Measurements from ENCODE around the gene ADD2. TPM values are rescaled to one million over a fixed set of nuclear protein-coding genes. Genes with fewer than 3 reads are reported as not detected.

ADD2 gene
- total RNA-seq, 8 experiments from 2014 or later, result 0.49 to 66.9 (median 44.5) TPM

DNA sequence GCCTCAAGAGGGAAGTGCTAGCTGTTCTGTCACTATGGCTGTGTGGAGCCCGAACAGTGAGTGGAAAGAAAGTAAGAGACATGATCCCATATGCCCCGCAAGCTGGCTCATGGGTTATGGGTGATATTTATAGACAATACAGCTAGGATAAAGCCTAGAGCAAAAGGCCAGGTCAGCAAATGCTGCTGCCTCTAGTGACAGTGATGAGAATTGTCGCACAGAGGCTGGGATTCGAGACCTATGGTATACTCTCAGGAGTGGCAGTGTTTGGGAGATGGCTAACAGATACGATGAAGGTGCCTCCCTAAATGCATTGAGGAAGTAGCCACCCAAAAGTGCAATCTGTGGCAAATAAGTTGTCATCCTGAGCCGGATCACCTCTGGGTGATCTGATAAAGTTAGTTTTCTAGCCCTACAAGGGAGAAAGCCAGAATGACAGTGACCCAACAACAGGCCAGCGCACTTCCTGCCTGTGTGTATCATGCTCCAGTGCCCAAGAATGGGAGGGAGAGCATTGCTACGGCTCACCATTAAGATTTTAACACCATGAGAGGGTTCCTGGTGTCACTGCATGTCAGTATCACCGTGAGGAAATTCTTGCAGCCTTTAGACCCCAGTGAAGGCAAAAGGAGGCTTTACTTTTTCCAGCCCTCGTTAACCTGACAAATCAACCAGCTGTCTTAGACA is 122.1 kb downstream of the ADD2 start:
- H3K4me3 ChIP-seq, result no peak overlapping the region
- 40 to 100% (median 57%) methylated on average over 1 to 9 of the region's 10 CpGs; no CpG with 5 or more reads in 2 of the 10 experiments for WGBS, 10 experiments
- ATAC-seq (replicated peaks in 6 of 8), result peak in 4 of 8 experiments; percentile 19 to 53 (median 40)
- peaks cover 0 to 2% of the 10 kb centered on the region in 2 donors for H3K4me1 ChIP-seq (replicated peaks in 1 of 2)
- no peak overlapping the region for H3K27ac ChIP-seq
- in situ Hi-C loops (cut with MboI; ENCODE audit: low pct_unique_long_range_greater_than_20kb in 2 of 9, low sequenced_read_pairs in 9 of 9, unreplicated experiment in 9 of 9), result loop anchor here in 7 of 9 experiments (10.0 to 25.0 kb wide), 3 partner anchors 309 to 341 kb away; partner anchors contain the start of gene FAM136A (in 4 of the 7)

DNA sequence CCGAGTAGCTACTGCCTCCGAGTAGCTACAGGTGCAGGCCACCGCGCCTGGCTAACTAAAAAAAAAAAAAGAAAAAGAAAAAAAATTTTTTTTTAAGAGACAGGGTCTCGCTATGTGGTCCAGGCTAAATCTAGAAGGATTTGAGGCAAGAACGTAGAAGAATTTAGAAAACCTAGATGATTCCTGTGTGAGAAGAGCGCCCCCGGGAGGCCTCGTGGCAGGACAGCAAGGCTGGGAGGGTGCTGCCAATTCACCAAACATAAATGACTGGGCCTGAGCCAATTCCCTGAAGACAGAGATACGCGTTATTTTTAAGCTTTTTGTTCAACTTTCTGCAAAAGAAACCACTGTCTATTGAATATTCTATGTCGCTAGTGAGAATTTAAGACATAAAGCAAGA is 124.3 kb downstream of the ADD2 start:
- Histone ChIP-seq H3K4me1 (replicated peaks in 1 of 2) (peaks cover 0 to 2% of the 10 kb centered on the region in 2 donors), H3K27ac (no peak overlapping the region), H3K4me3 (no peak overlapping the region)
- in situ Hi-C loops (cut with MboI; ENCODE audit: low pct_unique_long_range_greater_than_20kb in 2 of 9, low sequenced_read_pairs in 9 of 9, unreplicated experiment in 9 of 9), result loop anchor here in 7 of 9 experiments (10.0 to 25.0 kb wide), 3 partner anchors 306 to 339 kb away; partner anchors contain the start of gene FAM136A (in 4 of the 7)
- WGBS, 10 experiments, result 38 to 91% (median 69%) methylated on average over 4 to 12 of the region's 12 CpGs; no CpG with 5 or more reads in 1 of the 10 experiments
- ATAC-seq (replicated peaks in 6 of 8), result peak in 2 of 8 experiments; percentile 43 to 46

DNA sequence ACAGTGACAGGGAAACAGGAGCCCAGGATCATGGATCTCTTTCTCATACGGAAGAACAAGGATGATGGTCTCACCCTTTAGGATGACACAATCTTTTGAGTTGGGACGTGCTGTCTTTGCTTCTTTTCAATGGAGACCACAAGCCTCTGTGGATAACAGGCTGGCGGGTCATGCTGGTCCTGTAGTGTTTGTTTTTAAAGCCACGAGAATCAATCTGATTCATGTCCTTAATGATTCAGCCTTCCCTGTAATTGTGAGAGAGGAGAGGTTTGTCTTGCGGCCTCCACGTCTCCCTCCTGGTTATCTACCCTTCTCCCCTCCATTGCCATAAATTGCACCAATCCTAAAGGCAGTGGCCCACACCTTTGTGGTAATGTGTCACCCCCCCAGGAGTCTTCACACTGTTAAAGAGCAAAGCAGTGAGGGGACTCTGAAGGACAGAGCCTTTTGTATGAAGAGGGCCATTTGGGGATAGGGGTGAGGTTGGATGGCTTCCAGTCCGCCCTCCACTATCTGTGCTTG is 126.7 kb downstream of the ADD2 start:
- ATAC-seq (replicated peaks in 6 of 8), result no peak
- in situ Hi-C loops (cut with MboI; ENCODE audit: low pct_unique_long_range_greater_than_20kb in 2 of 9, low sequenced_read_pairs in 9 of 9, unreplicated experiment in 9 of 9), result loop anchor here in 7 of 9 experiments (10.0 to 25.0 kb wide), 3 partner anchors 304 to 337 kb away; partner anchors contain the start of gene FAM136A (in 4 of the 7)
- WGBS, 10 experiments, result 0 to 74% (median 56%) methylated on average over 1 to 6 of the region's 7 CpGs; no CpG with 5 or more reads in 4 of the 10 experiments
- Histone ChIP-seq H3K4me3 (no peak overlapping the region), H3K4me1 (replicated peaks in 1 of 2) (no peaks in the 10 kb centered on the region), H3K27ac (no peak overlapping the region)

DNA sequence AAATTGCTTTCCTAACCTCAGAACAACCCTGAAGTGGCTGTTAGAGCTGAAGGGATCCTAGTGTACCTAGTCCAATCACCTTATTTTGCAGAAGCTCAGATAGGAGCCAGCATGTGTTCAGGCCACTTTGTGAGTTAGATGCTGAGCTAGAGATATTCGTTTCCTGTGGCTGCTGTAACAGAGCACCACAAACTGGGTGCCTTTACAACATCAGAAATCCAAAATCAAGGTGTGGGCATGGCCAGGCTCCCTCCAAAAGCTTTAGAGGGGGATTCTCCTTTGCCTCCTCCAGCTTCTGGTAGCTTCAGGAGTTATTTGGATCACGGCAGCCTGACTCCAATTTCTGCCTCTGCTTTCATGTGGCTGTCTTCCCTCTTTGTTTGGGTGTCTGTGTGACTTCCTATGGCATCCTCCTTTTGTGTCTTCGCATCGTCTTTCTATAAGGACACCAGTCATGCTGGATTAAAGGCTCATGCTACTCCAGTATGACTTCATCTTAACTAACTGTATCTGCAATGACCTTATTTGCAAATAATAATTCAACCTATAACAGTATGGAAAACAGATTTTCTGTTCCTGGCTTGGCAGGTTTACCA is 128.1 kb downstream of the ADD2 start:
- in situ Hi-C loops (cut with MboI; ENCODE audit: low pct_unique_long_range_greater_than_20kb in 2 of 9, low sequenced_read_pairs in 9 of 9, unreplicated experiment in 9 of 9), result loop anchor here in 7 of 9 experiments (10.0 to 25.0 kb wide), 3 partner anchors 303 to 335 kb away; partner anchors contain the start of gene FAM136A (in 4 of the 7)
- Histone ChIP-seq H3K4me3 (no peak overlapping the region), H3K4me1 (replicated peaks in 1 of 2) (no peaks in the 10 kb centered on the region), H3K27ac (no peak overlapping the region)
- no peak for ATAC-seq (replicated peaks in 6 of 8)
- WGBS, 10 experiments, result 33 to 100% (median 79%) methylated on average over 1 to 4 of the region's 4 CpGs; no CpG with 5 or more reads in 1 of the 10 experiments

DNA sequence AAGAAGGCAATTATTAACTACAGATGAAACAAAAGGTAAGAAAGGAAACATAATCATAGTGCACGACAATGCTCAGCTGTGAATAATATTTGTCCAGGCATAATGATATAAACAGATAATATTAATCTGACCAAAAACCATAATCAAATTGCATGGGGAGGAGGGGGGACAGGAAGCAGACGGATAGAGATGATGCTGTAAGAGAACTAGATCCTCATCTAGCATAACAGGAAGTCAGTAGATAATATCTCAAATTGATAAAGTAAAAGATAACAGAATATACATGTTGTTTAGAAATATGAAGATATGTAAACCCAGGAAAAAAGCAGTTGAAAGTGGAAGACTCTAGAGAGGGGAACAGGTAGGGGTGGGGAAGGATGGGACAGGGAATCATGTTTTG is 129.4 kb downstream of the ADD2 start:
- no peak overlapping the region for H3K27ac ChIP-seq
- H3K4me3 ChIP-seq, result no peak overlapping the region
- no peaks in the 10 kb centered on the region for H3K4me1 ChIP-seq (replicated peaks in 1 of 2)
- WGBS, 10 experiments, result 17 to 94% (median 79%) methylated on average over 1 to 2 of the region's 2 CpGs
- no peak for ATAC-seq (replicated peaks in 6 of 8)
- in situ Hi-C loops (cut with MboI; ENCODE audit: low pct_unique_long_range_greater_than_20kb in 2 of 9, low sequenced_read_pairs in 9 of 9, unreplicated experiment in 9 of 9), result loop anchor here in 6 of 9 experiments (25.0 kb wide), 2 partner anchors 301 to 326 kb away; partner anchors contain the start of gene FAM136A (in 3 of the 6)

GRCh38 chr2:70633508-70633907 is 134.5 kb downstream of the ADD2 start:
- in situ Hi-C loops (cut with MboI; ENCODE audit: low pct_unique_long_range_greater_than_20kb in 2 of 9, low sequenced_read_pairs in 9 of 9, unreplicated experiment in 9 of 9), result loop anchor here in 6 of 9 experiments (25.0 kb wide), 2 partner anchors 296 to 321 kb away; partner anchors contain the start of gene FAM136A (in 3 of the 6)
- Histone ChIP-seq H3K4me1 (replicated peaks in 1 of 2) (no peaks in the 10 kb centered on the region), H3K4me3 (no peak overlapping the region), H3K27ac (no peak overlapping the region)
- ATAC-seq (replicated peaks in 6 of 8), result no peak
- WGBS, 10 experiments, result 0 to 80% (median 50%) methylated on average over 1 of the region's 1 CpG; no CpG with 5 or more reads in 2 of the 10 experiments

DNA sequence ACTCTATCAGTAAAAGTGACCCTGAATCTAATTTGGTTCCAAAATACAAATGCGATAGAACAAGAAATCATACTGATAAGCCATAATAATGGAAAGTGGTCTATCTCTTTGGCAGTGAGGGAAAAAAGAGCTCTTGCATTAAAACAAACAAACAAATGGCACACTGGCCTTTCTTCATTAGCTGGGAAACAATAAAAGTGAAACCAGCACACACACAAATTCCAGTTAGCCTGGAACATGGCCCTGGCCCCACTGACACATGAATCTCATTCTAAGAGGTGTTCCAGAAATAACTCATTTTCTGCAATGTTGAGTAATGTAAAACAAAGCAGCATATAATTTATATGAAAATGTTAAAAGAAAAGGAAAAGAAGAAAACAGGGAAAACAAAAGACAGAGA is 135.0 kb downstream of the ADD2 start:
- Histone ChIP-seq H3K4me3 (no peak overlapping the region), H3K4me1 (replicated peaks in 1 of 2) (no peaks in the 10 kb centered on the region), H3K27ac (no peak overlapping the region)
- WGBS, 10 experiments, result 80 to 100% (median 100%) methylated on average over 1 of the region's 1 CpG; no CpG with 5 or more reads in 3 of the 10 experiments
- in situ Hi-C loops (cut with MboI; ENCODE audit: low pct_unique_long_range_greater_than_20kb in 2 of 9, low sequenced_read_pairs in 9 of 9, unreplicated experiment in 9 of 9), result loop anchor here in 6 of 9 experiments (25.0 kb wide), 2 partner anchors 296 to 321 kb away; partner anchors contain the start of gene FAM136A (in 3 of the 6)
- ATAC-seq (replicated peaks in 6 of 8), result no peak

DNA sequence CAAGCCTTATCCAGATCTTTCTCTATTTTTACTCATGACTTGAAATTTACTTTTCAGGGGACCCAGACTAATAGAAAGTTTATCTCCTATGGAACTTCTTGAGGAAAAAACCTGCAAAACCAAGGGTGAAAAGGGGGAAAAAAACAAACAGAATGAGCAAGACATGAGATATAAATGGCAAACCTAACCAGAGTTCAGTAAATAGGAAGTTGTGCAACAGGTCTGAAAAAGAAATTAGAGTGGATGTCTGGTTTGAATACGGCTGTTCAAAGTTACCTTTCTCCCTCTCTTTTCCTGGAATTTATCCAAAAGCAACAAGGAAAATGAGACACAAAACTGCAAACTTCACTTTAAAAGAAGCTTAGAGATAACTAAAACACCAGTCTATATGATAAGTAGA is 135.6 kb downstream of the ADD2 start:
- no peak overlapping the region for H3K27ac ChIP-seq
- in situ Hi-C loops (cut with MboI; ENCODE audit: low pct_unique_long_range_greater_than_20kb in 2 of 9, low sequenced_read_pairs in 9 of 9, unreplicated experiment in 9 of 9), result loop anchor here in 6 of 9 experiments (25.0 kb wide), 2 partner anchors 295 to 320 kb away; partner anchors contain the start of gene FAM136A (in 3 of the 6)
- ATAC-seq (replicated peaks in 6 of 8), result no peak
- H3K4me1 ChIP-seq (replicated peaks in 1 of 2), result no peaks in the 10 kb centered on the region
- 40 to 100% (median 83%) methylated on average over 1 of the region's 1 CpG; no CpG with 5 or more reads in 1 of the 10 experiments for WGBS, 10 experiments
- no peak overlapping the region for H3K4me3 ChIP-seq

DNA sequence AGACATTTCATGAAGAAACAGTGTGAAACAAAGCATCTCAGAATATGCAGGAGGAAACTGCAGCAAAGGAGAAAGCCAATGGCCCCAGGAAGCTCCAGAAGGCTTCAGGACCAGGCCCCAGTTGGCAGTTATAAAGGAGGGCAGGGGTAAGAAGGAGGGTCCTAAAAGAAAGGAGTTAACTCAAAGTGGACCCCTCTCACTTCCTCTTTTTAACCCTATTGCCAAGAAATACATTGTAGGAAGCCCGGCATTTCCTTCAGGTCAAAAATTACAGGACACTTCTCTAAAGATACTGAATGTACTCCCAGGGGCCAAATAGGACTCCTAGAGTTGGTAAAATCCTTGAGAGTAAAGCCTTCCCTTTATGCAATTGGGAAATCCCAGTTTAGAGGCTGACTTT is 137.2 kb downstream of the ADD2 start:
- ATAC-seq (replicated peaks in 6 of 8), result no peak
- no peaks in the 10 kb centered on the region for H3K4me1 ChIP-seq (replicated peaks in 1 of 2)
- WGBS, 10 experiments, result 57 to 88% (median 83%) methylated on average over 1 of the region's 1 CpG; no CpG with 5 or more reads in 4 of the 10 experiments
- in situ Hi-C loops (cut with MboI; ENCODE audit: low pct_unique_long_range_greater_than_20kb in 2 of 9, low sequenced_read_pairs in 9 of 9, unreplicated experiment in 9 of 9), result loop anchor here in 6 of 9 experiments (25.0 kb wide), 2 partner anchors 293 to 318 kb away; partner anchors contain the start of gene FAM136A (in 3 of the 6)
- H3K4me3 ChIP-seq, result no peak overlapping the region
- no peak overlapping the region for H3K27ac ChIP-seq

GRCh38 chr2:70627211-70627898 is 140.6 kb downstream of the ADD2 start:
- peak in 4 of 8 experiments; percentile 39 to 74 (median 61) for ATAC-seq (replicated peaks in 6 of 8)
- Histone ChIP-seq H3K4me3 (no peak overlapping the region), H3K27ac (no peak overlapping the region), H3K4me1 (replicated peaks in 1 of 2) (no peaks in the 10 kb centered on the region)
- in situ Hi-C loops (cut with MboI; ENCODE audit: low pct_unique_long_range_greater_than_20kb in 2 of 9, low sequenced_read_pairs in 9 of 9, unreplicated experiment in 9 of 9), result loop anchor here in 6 of 9 experiments (25.0 kb wide), 2 partner anchors 290 to 315 kb away; partner anchors contain the start of gene FAM136A (in 3 of the 6)
- 7 to 83% (median 56%) methylated on average over 1 to 2 of the region's 2 CpGs; no CpG with 5 or more reads in 1 of the 10 experiments for WGBS, 10 experiments

GRCh38 chr2:70626254-70626990 is 141.6 kb downstream of the ADD2 start:
- ATAC-seq (replicated peaks in 6 of 8), result no peak
- in situ Hi-C loops (cut with MboI; ENCODE audit: low pct_unique_long_range_greater_than_20kb in 2 of 9, low sequenced_read_pairs in 9 of 9, unreplicated experiment in 9 of 9), result loop anchor here in 6 of 9 experiments (25.0 kb wide), 2 partner anchors 289 to 314 kb away; partner anchors contain the start of gene FAM136A (in 3 of the 6)
- 62 to 90% (median 75%) methylated on average over 1 to 11 of the region's 13 CpGs; no CpG with 5 or more reads in 4 of the 10 experiments for WGBS, 10 experiments
- H3K4me1 ChIP-seq (replicated peaks in 1 of 2), result no peaks in the 10 kb centered on the region
- H3K27ac ChIP-seq, result no peak overlapping the region
- no peak overlapping the region for H3K4me3 ChIP-seq
